B cell (primary cell): ENCODE measurements around the gene IL12RB1. TPM values are rescaled to one million over a fixed set of nuclear protein-coding genes. Genes with fewer than 3 reads are reported as not detected.

Source experiments
- ATAC-seq: fragments of 200-7000 bp; cut with Tn5 transposase; one replicate; pipeline ENCODE4 v1.10.0; 2021; ENCODE audit warnings: low read depth, mild to moderate bottlenecking, moderate number of reproducible peaks, moderate library complexity
- CTCF ChIA-PET: fragments of 350-600 bp; sonication (Branson Sonifier 250); formaldehyde crosslinking; loops from one replicate; lab custom pipeline; 2021; ENCODE audit warnings: antibody characterized with exemption, inconsistent platforms; lab: Charles Lee
- POLR2A ChIA-PET: fragments of 350-600 bp; sonication (Branson Sonifier 250); formaldehyde crosslinking; loops from one replicate; lab custom pipeline; 2021; ENCODE audit warnings: antibody characterized with exemption; lab: Charles Lee
- DNase-seq: peaks from one replicate; pipeline ENCODE4 v3.0.0; 2013
- H2AFZ ChIP-seq: 2 replicates; pipeline ENCODE4 v1.6.1; 2012; ENCODE audit warnings: mild to moderate bottlenecking, low read depth, low read length; ENCODE audit not compliant: insufficient read depth, poor library complexity, severe bottlenecking
- H3K27ac ChIP-seq, 2 donors: 1 replicate in 1 of 2; 2 replicates in 1 of 2; pipeline ENCODE4 v1.5.1; 2012 to 2013; ENCODE audit warnings: low read length in 2 of 2, mild to moderate bottlenecking in 2 of 2, moderate library complexity in 1 of 2
- H3K27me3 ChIP-seq, 4 experiments: fragments of 200-600 bp in 1 of 4; sonication (generic) in 1 of 4; replicated peaks in 1 of 4; 1 replicate in 2 of 4; 2 replicates in 2 of 4; pipeline versions ENCODE4 v1.6.1 to v1.7.0; 2013 to 2016; ENCODE audit warnings: low read length in 3 of 4, mild to moderate bottlenecking in 2 of 4, mixed read lengths in 1 of 4, moderate library complexity in 1 of 4; ENCODE audit not compliant: insufficient read depth in 4 of 4, control insufficient read depth in 3 of 4; ENCODE audit errors: control extremely low read depth in 1 of 4
- H3K36me3 ChIP-seq, 2 experiments: replicated peaks in 1 of 2; 1 replicate in 1 of 2; 2 replicates in 1 of 2; pipeline versions ENCODE4 v1.6.1 to v1.7.1; 2013; ENCODE audit warnings: low read length in 1 of 2; ENCODE audit not compliant: insufficient read depth in 2 of 2, control insufficient read depth in 1 of 2; ENCODE audit errors: control extremely low read depth in 1 of 2, extremely low read depth in 1 of 2
- H3K4me1 ChIP-seq, 2 donors: fragments of 200-600 bp in 1 of 2; sonication (generic) in 1 of 2; 1 replicate in 1 of 2; 2 replicates in 1 of 2; pipeline versions ENCODE4 v1.5.1 to v1.6.1; 2013 to 2017; ENCODE audit warnings: low read length in 2 of 2; ENCODE audit not compliant: control insufficient read depth in 2 of 2, insufficient read depth in 2 of 2
- H3K4me2 ChIP-seq: replicated peaks from 2 replicates; pipeline ENCODE3; 2012; ENCODE audit warnings: mild to moderate bottlenecking, low read depth, low read length; ENCODE audit not compliant: poor library complexity, severe bottlenecking
- H3K4me3 ChIP-seq, 5 experiments: fragments of 200-600 bp in 1 of 5; sonication (generic) in 1 of 5; 1 replicate in 3 of 5; 2 replicates in 2 of 5; pipeline versions ENCODE4 v1.5.1 to v1.7.0; 2011 to 2016; ENCODE audit warnings: low read length in 4 of 5, mild to moderate bottlenecking in 4 of 5, low read depth in 2 of 5, control low read depth in 1 of 5, moderate library complexity in 1 of 5; ENCODE audit not compliant: insufficient read depth in 1 of 5; ENCODE audit errors: control extremely low read depth in 1 of 5, extremely low read depth in 1 of 5
- H3K79me2 ChIP-seq: fragments of 200-600 bp; sonication (generic); one replicate; pipeline ENCODE4 v1.6.0; 2016; ENCODE audit warnings: low read length; ENCODE audit not compliant: control insufficient read depth, insufficient read depth
- H3K9ac ChIP-seq: fragments of 200-600 bp; sonication (generic); 2 replicates; pipeline ENCODE4 v1.6.1; 2017; ENCODE audit warnings: mild to moderate bottlenecking, low read length, moderate library complexity
- H3K9me3 ChIP-seq, 3 donors: one replicate each; pipeline versions ENCODE4 v1.6.1 to v1.7.1; 2013; ENCODE audit warnings: low read length in 2 of 3; ENCODE audit not compliant: control insufficient read depth in 2 of 3, insufficient read depth in 1 of 3; ENCODE audit errors: control extremely low read depth in 1 of 3
- H4K20me1 ChIP-seq: 2 replicates; pipeline ENCODE4 v1.6.0; 2012; ENCODE audit warnings: mild to moderate bottlenecking, low read length; ENCODE audit not compliant: insufficient read depth, control insufficient read depth, poor library complexity, severe bottlenecking
- H3K27ac Mint-ChIP-seq: one replicate; pipeline ENCODE4 v1.8.0; 2021; ENCODE audit warnings: mixed read lengths
- H3K27me3 Mint-ChIP-seq: one replicate; pipeline ENCODE4 v1.8.0; 2021; ENCODE audit warnings: mixed read lengths
- H3K4me1 Mint-ChIP-seq: one replicate; pipeline ENCODE4 v1.8.0; 2021; ENCODE audit warnings: mixed read lengths
- H3K4me3 Mint-ChIP-seq: one replicate; pipeline ENCODE4 v1.8.0; 2021; ENCODE audit warnings: mixed read lengths
- H3K9me3 Mint-ChIP-seq: one replicate; pipeline ENCODE4 v1.8.0; 2022; ENCODE audit warnings: mixed read lengths; ENCODE audit not compliant: insufficient read depth
- EZH2 ChIP-seq: IDR thresholded peaks from 2 replicates; pipeline ENCODE4 v1.6.1; 2012; ENCODE audit warnings: borderline replicate concordance, low read depth, mild to moderate bottlenecking, moderate library complexity, low read length; ENCODE audit not compliant: insufficient read depth, poor library complexity, severe bottlenecking
- WGBS: methylation state at CpG from one replicate; pipeline ENCODE4 v1.1.5; 2013; ENCODE audit warnings: missing lambda C conversion rate; ENCODE audit not compliant: insufficient coverage; 5-methylcytosine and 5-hydroxymethylcytosine counted together
- intact Hi-C: fragments of 100-400 bp; cut with micrococcal nuclease; formaldehyde crosslinking; loops from one replicate; pipeline ENCODE4 v1.10.0; 2022
- polyA plus RNA-seq: library from polyadenylated mRNA; depleted of rRNA; stranded (reverse); fragments of >200 nt; gene quantifications from 2 replicates; pipeline ENCODE4 v1.2.3, GENCODE V29; 2012
- total RNA-seq, 2 donors: library from RNA; stranded (reverse); fragments of 120-200 nt in 1 of 2; gene quantifications; 1 replicate in 1 of 2; 2 replicates in 1 of 2; pipeline versions ENCODE4 v1.2.3 to v1.2.4, GENCODE V29; 2013 to 2022
- TF ChIP-seq, protein P1 (sequence below): fragments of 200-600 bp; IDR thresholded peaks from one replicate; pipeline ENCODE4 v1.8.0; 2022; ENCODE audit warnings: antibody characterized with exemption, mild to moderate bottlenecking

Gene IL12RB1
- total and polyA plus RNA-seq, 2 donors (not counting 1 experiment from before 2014, with no cell fraction given), result 18.8 to 24.5 TPM

DNA sequence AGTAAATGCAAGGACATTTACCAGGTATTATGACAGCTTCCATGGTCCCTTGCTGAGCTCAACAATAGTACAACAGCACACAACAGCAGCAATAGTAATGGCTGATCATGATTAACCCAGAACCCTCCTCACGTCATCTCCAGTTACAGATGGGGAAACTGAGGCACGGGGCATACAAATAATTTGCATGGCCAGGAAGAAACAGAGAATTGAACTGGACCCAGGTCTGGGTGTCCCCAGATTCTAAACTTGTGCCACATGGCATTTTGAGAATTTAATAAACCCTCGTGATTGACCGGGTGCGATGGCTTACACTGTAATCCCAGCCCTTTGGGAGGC is 18.0 kb upstream of the IL12RB1 start:
- Histone ChIP-seq H4K20me1 (no peaks in the 10 kb centered on the region), H3K27ac (peak overlapping the region; percentile 48 to 71), H3K4me3 (peak overlapping the region; percentile 28 to 60 (median 52)), H2AFZ (peak overlapping the region; percentile 52), H3K9me3 (no peaks in the 10 kb centered on the region), H3K9ac (peak overlapping the region; percentile 61), H3K27me3 (no peaks in the 10 kb centered on the region), H3K4me2 (peak overlapping the region; percentile 89), H3K4me1 (peaks cover 58 to 79% of the 10 kb centered on the region in 2 donors), H3K36me3 (peaks cover 0 to 13% of the 10 kb centered on the region in 2 experiments), H3K79me2 (peaks cover 47% of the 10 kb centered on the region)
- Mint-ChIP-seq H3K9me3 (no peaks in the 10 kb centered on the region), H3K4me1 (peaks cover 69% of the 10 kb centered on the region), H3K4me3 (peak overlapping the region; percentile 85), H3K27me3 (no peaks in the 10 kb centered on the region), H3K27ac (peak overlapping the region; percentile 89)
- no peak for ATAC-seq
- DNase-seq, result no peak
- POLR2A ChIA-PET, result interaction anchor here (0.9 to 1.3 kb wide), 5 partner anchors 13 to 91 kb away, joined by 3 to 13 read pairs (median 7); no protein-coding TSS in a partner anchor
- intact Hi-C loops, result loop anchor here (2.0 to 5.0 kb wide), 2 partner anchors 14 to 47 kb away; no protein-coding TSS in a partner anchor
- WGBS, result 41% methylated on average over 2 of the region's 5 CpGs
- TF ChIP-seq, protein P1, sequence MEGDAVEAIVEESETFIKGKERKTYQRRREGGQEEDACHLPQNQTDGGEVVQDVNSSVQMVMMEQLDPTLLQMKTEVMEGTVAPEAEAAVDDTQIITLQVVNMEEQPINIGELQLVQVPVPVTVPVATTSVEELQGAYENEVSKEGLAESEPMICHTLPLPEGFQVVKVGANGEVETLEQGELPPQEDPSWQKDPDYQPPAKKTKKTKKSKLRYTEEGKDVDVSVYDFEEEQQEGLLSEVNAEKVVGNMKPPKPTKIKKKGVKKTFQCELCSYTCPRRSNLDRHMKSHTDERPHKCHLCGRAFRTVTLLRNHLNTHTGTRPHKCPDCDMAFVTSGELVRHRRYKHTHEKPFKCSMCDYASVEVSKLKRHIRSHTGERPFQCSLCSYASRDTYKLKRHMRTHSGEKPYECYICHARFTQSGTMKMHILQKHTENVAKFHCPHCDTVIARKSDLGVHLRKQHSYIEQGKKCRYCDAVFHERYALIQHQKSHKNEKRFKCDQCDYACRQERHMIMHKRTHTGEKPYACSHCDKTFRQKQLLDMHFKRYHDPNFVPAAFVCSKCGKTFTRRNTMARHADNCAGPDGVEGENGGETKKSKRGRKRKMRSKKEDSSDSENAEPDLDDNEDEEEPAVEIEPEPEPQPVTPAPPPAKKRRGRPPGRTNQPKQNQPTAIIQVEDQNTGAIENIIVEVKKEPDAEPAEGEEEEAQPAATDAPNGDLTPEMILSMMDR, result no peak
- TF ChIP-seq EZH2, result no peak
- CTCF ChIA-PET, result interaction anchor here (0.6 to 2.8 kb wide), 6 partner anchors 8 to 64 kb away, joined by 3 to 13 read pairs (median 4); no protein-coding TSS in a partner anchor

DNA sequence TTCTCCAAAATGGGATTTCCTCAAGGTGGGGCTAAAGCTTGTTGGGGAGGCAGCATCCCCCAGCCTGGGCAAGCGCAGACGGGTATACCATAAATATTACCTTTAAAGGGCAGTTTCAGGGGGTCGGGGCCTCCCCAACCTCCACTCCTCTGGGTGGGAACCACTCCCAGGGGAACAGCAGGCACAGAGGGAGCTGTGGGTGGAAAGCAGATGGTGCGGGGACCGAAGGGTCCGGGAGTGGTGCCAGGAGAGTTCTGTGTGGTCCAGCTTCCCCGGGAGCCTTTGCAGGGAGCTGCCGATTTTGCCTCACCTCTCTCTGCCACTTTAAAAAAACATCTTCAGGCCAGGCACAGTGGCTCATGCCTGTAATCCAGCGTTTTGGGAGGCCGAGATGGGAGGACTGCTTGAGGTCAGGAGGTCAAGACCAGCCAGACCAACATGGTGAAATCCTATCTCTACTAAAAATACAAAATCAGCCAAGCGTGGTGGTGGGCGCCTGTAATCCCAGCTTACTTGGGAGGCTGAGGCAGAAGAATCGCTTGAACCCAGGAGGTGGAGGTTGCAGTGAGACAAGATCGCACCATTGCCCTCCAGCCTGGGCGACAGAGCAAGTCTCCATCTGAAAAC is 16.3 kb upstream of the IL12RB1 start:
- peaks cover 64% of the 10 kb centered on the region for H3K79me2 ChIP-seq
- no peaks in the 10 kb centered on the region for H3K9me3 ChIP-seq
- no peak overlapping the region for H3K4me3 ChIP-seq
- H3K36me3 ChIP-seq, result peaks cover 0 to 13% of the 10 kb centered on the region in 2 experiments
- ChIA-PET POLR2A (no interaction called here), CTCF (interaction anchor here (1.6 to 2.8 kb wide), 4 partner anchors 10 to 169 kb away, joined by 3 to 13 read pairs (median 8); no protein-coding TSS in a partner anchor)
- intact Hi-C loops, result no loop called here
- H3K27ac ChIP-seq, result peak overlapping the region in 1 of 2 donors; percentile 71
- peaks cover 46 to 78% of the 10 kb centered on the region in 2 donors for H3K4me1 ChIP-seq
- no peak for ATAC-seq
- no peak for DNase-seq
- TF ChIP-seq, protein P1, result no peak
- no peak for TF ChIP-seq EZH2
- Mint-ChIP-seq H3K4me1 (peaks cover 67% of the 10 kb centered on the region), H3K9me3 (no peaks in the 10 kb centered on the region), H3K4me3 (peak overlapping the region; percentile 60), H3K27ac (peak overlapping the region; percentile 29), H3K27me3 (no peaks in the 10 kb centered on the region)
- peak overlapping the region; percentile 89 for H3K4me2 ChIP-seq
- no peaks in the 10 kb centered on the region for H3K27me3 ChIP-seq
- whole genome bisulfite sequencing, result 87% methylated on average over 9 of the region's 15 CpGs
- H4K20me1 ChIP-seq, result no peaks in the 10 kb centered on the region
- no peak overlapping the region for H2AFZ ChIP-seq
- H3K9ac ChIP-seq, result no peak overlapping the region
